NCI-H1694 treated with DMSO at 0.1 percent for 48 hours (cell line): ENCODE measurements around the gene TST.

Experiments used
- DNase-seq: peaks from one replicate; lab custom pipeline; 2025; lab: John Stamatoyannopoulos, UW

The TST gene

GRCh38 chr22:37053310-37054055 lies 34.2 kb upstream of the TST start:
- peak; percentile 1 for DNase-seq

GRCh38 chr22:37052386-37053309 lies 33.4 kb upstream of the TST start:
- DNase-seq = no peak

GRCh38 chr22:37051391-37052385 lies 32.4 kb upstream of the TST start, which contains the start of gene KCTD17:
KCTD17 (plus strand) TSS chr22:37051742; CDS start chr22:37051761, 19 bp downstream.
- peak; percentile 20 for DNase-seq

GRCh38 chr22:37050913-37051312 lies 31.7 kb upstream of the TST start:
- DNase-seq = no peak

- DNase-seq = no peak
Observed at GRCh38 chr22:37049224-37049623, 30.0 kb upstream of the TST start.

- no peak for DNase-seq
Observed at GRCh38 chr22:37048133-37048532, 28.9 kb upstream of the TST start.

GRCh38 chr22:37047006-37047405 lies 27.8 kb upstream of the TST start:
- peak; percentile 96 for DNase-seq

- no peak for DNase-seq
Observed at GRCh38 chr22:37046589-37046988, 27.3 kb upstream of the TST start.

GRCh38 chr22:37045958-37046357 lies 26.7 kb upstream of the TST start:
- DNase-seq = peak; percentile 60

GRCh38 chr22:37044634-37045625 lies 25.7 kb upstream of the TST start:
- DNase-seq = no peak

GRCh38 chr22:37043828-37044538 lies 24.7 kb upstream of the TST start:
- peak; percentile 12 for DNase-seq

- no peak for DNase-seq
Observed at GRCh38 chr22:37043209-37043827, 24.1 kb upstream of the TST start.

GRCh38 chr22:37039466-37039865 lies 20.2 kb upstream of the TST start:
- no peak for DNase-seq

GRCh38 chr22:37037669-37038068 lies 18.4 kb upstream of the TST start:
- DNase-seq = no peak

GRCh38 chr22:37036655-37037377 lies 17.6 kb upstream of the TST start:
- no peak for DNase-seq

- DNase-seq = no peak
Observed at GRCh38 chr22:37033605-37034430, 14.6 kb upstream of the TST start.

GRCh38 chr22:37032535-37033460 lies 13.6 kb upstream of the TST start:
- no peak for DNase-seq
